Neural progenitor cell (in vitro differentiated cells): ENCODE measurements around the gene OR4F15. TPM values are rescaled to one million over a fixed set of nuclear protein-coding genes. Genes with fewer than 3 reads are reported as not detected.

Experiments
- DNase-seq: peaks from one replicate; pipeline ENCODE4 v3.0.0-alpha.2; 2016; ENCODE audit warnings: low spot score
- H2AFZ ChIP-seq: fragments of 200-600 bp; sonication (generic); replicated peaks from 2 replicates; pipeline ENCODE4 v1.6.1; 2016; ENCODE audit warnings: antibody characterized with exemption
- H3F3A ChIP-seq: fragments of 200-600 bp; sonication (generic); 2 replicates; pipeline ENCODE4 v1.6.1; 2016; ENCODE audit warnings: antibody characterized with exemption, low read depth
- H3K27ac ChIP-seq: fragments of 200-600 bp; sonication (generic); 2 replicates; pipeline ENCODE4 v1.5.1; 2016; ENCODE audit warnings: mild to moderate bottlenecking
- H3K27me3 ChIP-seq: fragments of 200-600 bp; sonication (generic); 2 replicates; pipeline ENCODE4 v1.6.1; 2016; ENCODE audit warnings: mild to moderate bottlenecking, moderate library complexity
- H3K36me3 ChIP-seq: fragments of 200-600 bp; sonication (generic); 2 replicates; pipeline ENCODE4 v1.5.1; 2016
- H3K4me1 ChIP-seq: fragments of 200-600 bp; sonication (generic); 2 replicates; pipeline ENCODE4 v1.6.1; 2016; ENCODE audit warnings: mixed run types
- H3K4me2 ChIP-seq: fragments of 200-600 bp; sonication (generic); 2 replicates; pipeline ENCODE4 v1.6.1; 2016
- H3K4me3 ChIP-seq: fragments of 200-600 bp; sonication (generic); 2 replicates; pipeline ENCODE4 v1.5.1; 2016
- H3K79me2 ChIP-seq: fragments of 200-600 bp; sonication (generic); 2 replicates; pipeline ENCODE4 v1.6.1; 2016; ENCODE audit warnings: low read depth
- H3K9ac ChIP-seq: fragments of 200-600 bp; sonication (generic); 2 replicates; pipeline ENCODE4 v1.6.1; 2016
- H3K9me3 ChIP-seq: fragments of 200-600 bp; sonication (generic); 2 replicates; pipeline ENCODE4 v1.5.1; 2016; ENCODE audit warnings: low read depth
- H4K20me1 ChIP-seq: fragments of 200-600 bp; sonication (generic); 2 replicates; pipeline ENCODE4 v1.6.1; 2016; ENCODE audit warnings: low read depth
- H3K27ac Mint-ChIP-seq: 3 replicates; pipeline ENCODE4 v1.8.0; 2021; ENCODE audit warnings: mixed read lengths
- H3K27me3 Mint-ChIP-seq: 2 replicates; pipeline ENCODE4 v1.8.0; 2022; ENCODE audit warnings: low read depth, mild to moderate bottlenecking, inconsistent platforms, moderate library complexity, mixed read lengths; ENCODE audit not compliant: insufficient read depth
- H3K36me3 Mint-ChIP-seq: 3 replicates; pipeline ENCODE4 v1.8.0; 2021; ENCODE audit warnings: mixed read lengths
- H3K4me1 Mint-ChIP-seq: 3 replicates; pipeline ENCODE4 v1.8.0; 2021; ENCODE audit warnings: mixed read lengths
- H3K4me3 Mint-ChIP-seq: 3 replicates; pipeline ENCODE4 v1.8.0; 2021; ENCODE audit warnings: mild to moderate bottlenecking, moderate library complexity, mixed read lengths
- H3K9me3 Mint-ChIP-seq: 3 replicates; pipeline ENCODE4 v1.8.0; 2020; ENCODE audit warnings: mixed read lengths
- EZH2 ChIP-seq: fragments of 200-600 bp; sonication (generic); IDR thresholded peaks from 2 replicates; pipeline ENCODE4 v1.6.1; 2017; ENCODE audit warnings: antibody characterized with exemption, mild to moderate bottlenecking, moderate library complexity
- EZH2phosphoT487 ChIP-seq: fragments of 200-600 bp; sonication (generic); IDR thresholded peaks from 2 replicates; pipeline ENCODE4 v1.6.1; 2017; ENCODE audit warnings: antibody characterized with exemption
- total RNA-seq: library from RNA; depleted of rRNA; stranded (reverse); fragments of >200 nt; gene quantifications from 2 replicates; pipeline ENCODE4 v1.2.3, GENCODE V29; 2015; ENCODE audit warnings: low replicate concordance
- TF ChIP-seq, protein P1 (sequence below): fragments of 200-600 bp; sonication (generic); IDR thresholded peaks from 2 replicates; pipeline ENCODE4 v1.5.1; 2017; ENCODE audit warnings: antibody characterized with exemption, mild to moderate bottlenecking

Gene OR4F15
- total RNA-seq, 1 donor from 2014 or later = not detected

DNA sequence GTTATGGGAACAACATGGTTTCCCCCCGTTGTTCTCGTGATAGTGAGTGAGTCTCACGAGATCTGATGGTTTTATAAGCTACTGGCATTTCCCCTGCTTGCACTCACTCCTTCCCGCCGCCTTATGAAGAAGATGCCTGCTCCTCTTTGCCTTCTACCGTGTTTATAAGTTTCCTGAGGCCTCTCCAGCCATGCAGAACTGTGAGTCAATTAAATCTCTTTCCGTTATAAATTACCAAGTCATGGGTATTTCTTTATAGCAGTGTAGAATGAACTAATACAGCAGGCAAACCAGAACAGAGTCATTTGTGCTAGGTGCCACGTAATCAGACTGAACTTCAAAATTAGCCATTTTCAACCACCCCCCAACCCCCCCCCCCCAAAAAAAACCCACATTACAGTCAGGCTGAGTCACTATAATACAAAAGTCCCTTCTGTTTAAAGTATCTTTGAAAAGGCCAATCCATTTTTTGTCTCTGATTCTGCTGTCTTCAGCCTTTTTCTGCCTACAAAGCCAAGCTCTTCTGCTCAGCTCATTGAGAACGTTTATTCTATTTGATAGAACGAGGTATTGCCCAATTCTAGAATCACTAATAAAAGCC, 4.6 kb upstream of the OR4F15 start:
- H3K27me3 Mint-ChIP-seq = peaks cover 3% of the 10 kb centered on the region
- H3K27me3 ChIP-seq = no peaks in the 10 kb centered on the region

GRCh38 chr15:101808201-101808600, 3.8 kb upstream of the OR4F15 start:
- Mint-ChIP-seq H3K36me3 (no peaks in the 10 kb centered on the region), H3K4me1 (no peaks in the 10 kb centered on the region), H3K4me3 (no peak overlapping the region), H3K27ac (no peak overlapping the region), H3K27me3 (peaks cover 3% of the 10 kb centered on the region), H3K9me3 (no peaks in the 10 kb centered on the region)
- Histone ChIP-seq H3F3A (no peaks in the 10 kb centered on the region), H3K4me1 (no peaks in the 10 kb centered on the region), H4K20me1 (no peaks in the 10 kb centered on the region), H3K79me2 (no peaks in the 10 kb centered on the region), H3K27ac (no peak overlapping the region), H3K27me3 (no peaks in the 10 kb centered on the region), H3K36me3 (no peaks in the 10 kb centered on the region), H2AFZ (no peak overlapping the region), H3K4me3 (no peak overlapping the region), H3K4me2 (no peak overlapping the region), H3K9ac (no peak overlapping the region), H3K9me3 (no peaks in the 10 kb centered on the region)
- no peak for DNase-seq
- TF ChIP-seq, protein P1, sequence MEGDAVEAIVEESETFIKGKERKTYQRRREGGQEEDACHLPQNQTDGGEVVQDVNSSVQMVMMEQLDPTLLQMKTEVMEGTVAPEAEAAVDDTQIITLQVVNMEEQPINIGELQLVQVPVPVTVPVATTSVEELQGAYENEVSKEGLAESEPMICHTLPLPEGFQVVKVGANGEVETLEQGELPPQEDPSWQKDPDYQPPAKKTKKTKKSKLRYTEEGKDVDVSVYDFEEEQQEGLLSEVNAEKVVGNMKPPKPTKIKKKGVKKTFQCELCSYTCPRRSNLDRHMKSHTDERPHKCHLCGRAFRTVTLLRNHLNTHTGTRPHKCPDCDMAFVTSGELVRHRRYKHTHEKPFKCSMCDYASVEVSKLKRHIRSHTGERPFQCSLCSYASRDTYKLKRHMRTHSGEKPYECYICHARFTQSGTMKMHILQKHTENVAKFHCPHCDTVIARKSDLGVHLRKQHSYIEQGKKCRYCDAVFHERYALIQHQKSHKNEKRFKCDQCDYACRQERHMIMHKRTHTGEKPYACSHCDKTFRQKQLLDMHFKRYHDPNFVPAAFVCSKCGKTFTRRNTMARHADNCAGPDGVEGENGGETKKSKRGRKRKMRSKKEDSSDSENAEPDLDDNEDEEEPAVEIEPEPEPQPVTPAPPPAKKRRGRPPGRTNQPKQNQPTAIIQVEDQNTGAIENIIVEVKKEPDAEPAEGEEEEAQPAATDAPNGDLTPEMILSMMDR = no peak
- TF ChIP-seq EZH2 = no peak
- no peak for TF ChIP-seq EZH2phosphoT487

More for the DNA sequence above, 4.6 kb upstream of the OR4F15 start:
- no peaks in the 10 kb centered on the region for H3K79me2 ChIP-seq
- no peaks in the 10 kb centered on the region for H3K4me1 ChIP-seq
- no peak overlapping the region for H3K4me3 Mint-ChIP-seq
- no peak overlapping the region for H3K4me2 ChIP-seq
- H3K4me1 Mint-ChIP-seq = no peaks in the 10 kb centered on the region
- H3K9me3 Mint-ChIP-seq = no peaks in the 10 kb centered on the region
- no peak overlapping the region for H3K27ac ChIP-seq
- DNase-seq = no peak
- H3K9ac ChIP-seq = no peak overlapping the region
- H3K27ac Mint-ChIP-seq = no peak overlapping the region
- TF ChIP-seq EZH2 (no peak), EZH2phosphoT487 (no peak)
- TF ChIP-seq, protein P1 = no peak
- no peak overlapping the region for H2AFZ ChIP-seq
- H3K4me3 ChIP-seq = no peak overlapping the region
- H3K9me3 ChIP-seq = no peaks in the 10 kb centered on the region
- no peaks in the 10 kb centered on the region for H3K36me3 ChIP-seq
- no peaks in the 10 kb centered on the region for H4K20me1 ChIP-seq
- no peaks in the 10 kb centered on the region for H3K36me3 Mint-ChIP-seq
- H3F3A ChIP-seq = no peaks in the 10 kb centered on the region

- Histone ChIP-seq H4K20me1 (no peaks in the 10 kb centered on the region), H3K27me3 (no peaks in the 10 kb centered on the region), H3K4me2 (no peak overlapping the region), H3K9ac (no peak overlapping the region), H2AFZ (no peak overlapping the region), H3F3A (no peaks in the 10 kb centered on the region), H3K4me1 (no peaks in the 10 kb centered on the region), H3K79me2 (no peaks in the 10 kb centered on the region), H3K27ac (no peak overlapping the region), H3K4me3 (no peak overlapping the region), H3K9me3 (no peaks in the 10 kb centered on the region), H3K36me3 (no peaks in the 10 kb centered on the region)
- Mint-ChIP-seq H3K27me3 (peaks cover 3% of the 10 kb centered on the region), H3K4me1 (no peaks in the 10 kb centered on the region), H3K4me3 (no peak overlapping the region), H3K36me3 (no peaks in the 10 kb centered on the region), H3K9me3 (no peaks in the 10 kb centered on the region), H3K27ac (no peak overlapping the region)
- DNase-seq = no peak
- TF ChIP-seq EZH2 (no peak), EZH2phosphoT487 (no peak)
- TF ChIP-seq, protein P1 = no peak
Measured at GRCh38 chr15:101810456-101810855, 1.5 kb upstream of the OR4F15 start.
